Measurements from ENCODE around the gene ORM2. TPM values are rescaled to one million over a fixed set of nuclear protein-coding genes. Genes with fewer than 3 reads are reported as not detected.

Gene ORM2
- total and polyA plus RNA-seq, 2 experiments from 2014 or later, result 0.76 TPM

- Mint-ChIP-seq H3K9me3 (no peaks in the 10 kb centered on the region), H3K36me3 (ENCODE audit: low read depth) (peaks cover 6% of the 10 kb centered on the region; the same call in 1 of the 3 replicates), H3K4me1 (peaks cover 7% of the 10 kb centered on the region), H3K27me3 (ENCODE audit: insufficient read depth, low read depth, poor library complexity) (peaks cover 5% of the 10 kb centered on the region), H3K4me3 (no peak overlapping the region), H3K27ac (no peak overlapping the region)
- H2AFZ ChIP-seq, result no peak overlapping the region
- H3K27ac ChIP-seq (ENCODE audit: low read depth), result no peak overlapping the region
- H3K4me2 ChIP-seq, result no peak overlapping the region
- H3F3A ChIP-seq (replicated peaks; ENCODE audit: low read depth), result peaks cover 6% of the 10 kb centered on the region; the same call in 1 of the 2 replicates
- no peak for DNase-seq (ENCODE audit: low spot score)
- H3K27me3 ChIP-seq (ENCODE audit: insufficient read depth), result no peaks in the 10 kb centered on the region
- no peaks in the 10 kb centered on the region for H3K9me2 ChIP-seq (ENCODE audit: insufficient read depth)
- H3K79me2 ChIP-seq (replicated peaks; ENCODE audit: insufficient read depth), result no peaks in the 10 kb centered on the region
- no peaks in the 10 kb centered on the region for H3K36me3 ChIP-seq (ENCODE audit: insufficient read depth)
- H3K4me3 ChIP-seq, result no peak overlapping the region
- no peaks in the 10 kb centered on the region for H3K4me1 ChIP-seq (ENCODE audit: insufficient read depth)
- no peak for ATAC-seq
- no peak for TF ChIP-seq CTCF (conservative IDR thresholded peaks at IDR 0.05; ENCODE audit: low read depth in 2 of 2)
- no peak for TF ChIP-seq ZNF462 (CRISPR knock-in tag; IDR thresholded peaks at IDR 0.05)
- TF ChIP-seq POLR2AphosphoS5 (IDR thresholded peaks at IDR 0.05; ENCODE audit: low read depth), result no peak
- no peak for TF ChIP-seq STAT1 (IDR thresholded peaks at IDR 0.05; ENCODE audit: unreplicated experiment)
- no peak for TF ChIP-seq EZH2phosphoT487 (IDR thresholded peaks at IDR 0.05; ENCODE audit: unreplicated experiment)
- TF ChIP-seq ZNF114 (CRISPR knock-in tag; IDR thresholded peaks at IDR 0.05), result no peak
- no peak for TF ChIP-seq ZNF331 (CRISPR knock-in tag; IDR thresholded peaks at IDR 0.05; ENCODE audit: low read depth)
- TF ChIP-seq CREB1 (CRISPR knock-in tag; IDR thresholded peaks at IDR 0.05; ENCODE audit: low read depth), result no peak
- TF ChIP-seq, protein P1, sequence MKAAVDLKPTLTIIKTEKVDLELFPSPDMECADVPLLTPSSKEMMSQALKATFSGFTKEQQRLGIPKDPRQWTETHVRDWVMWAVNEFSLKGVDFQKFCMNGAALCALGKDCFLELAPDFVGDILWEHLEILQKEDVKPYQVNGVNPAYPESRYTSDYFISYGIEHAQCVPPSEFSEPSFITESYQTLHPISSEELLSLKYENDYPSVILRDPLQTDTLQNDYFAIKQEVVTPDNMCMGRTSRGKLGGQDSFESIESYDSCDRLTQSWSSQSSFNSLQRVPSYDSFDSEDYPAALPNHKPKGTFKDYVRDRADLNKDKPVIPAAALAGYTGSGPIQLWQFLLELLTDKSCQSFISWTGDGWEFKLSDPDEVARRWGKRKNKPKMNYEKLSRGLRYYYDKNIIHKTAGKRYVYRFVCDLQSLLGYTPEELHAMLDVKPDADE (IDR thresholded peaks at IDR 0.05), result no peak
- TF ChIP-seq NANOG (IDR thresholded peaks at IDR 0.05; ENCODE audit: borderline replicate concordance), result no peak
- TF ChIP-seq REST (IDR thresholded peaks at IDR 0.05; ENCODE audit: unreplicated experiment), result no peak
- TF ChIP-seq JUNB (IDR thresholded peaks at IDR 0.05; ENCODE audit: unreplicated experiment), result no peak
- TF ChIP-seq EZH2 (IDR thresholded peaks at IDR 0.05; ENCODE audit: low read depth, unreplicated experiment), result no peak
- no peaks in the 10 kb centered on the region for H4K20me1 ChIP-seq (replicated peaks; ENCODE audit: insufficient read depth)
Measured at GRCh38 chr9:114307899-114308267, 21.8 kb upstream of the ORM2 start.
